Measurements from ENCODE around the gene ATP8B1.
"Not testable (repeated sequence)": the region's sequence is repeated elsewhere in the genome, so short reads cannot be mapped to it uniquely, and the experiment has no call there.

ATP8B1 gene

GRCh38 chr18:57660961-57661360 lies 142.2 kb downstream of the ATP8B1 start:
- no peak for DNase-seq (ENCODE audit: low read depth)

GRCh38 chr18:57659460-57660102 lies 143.5 kb downstream of the ATP8B1 start:
- no peak for DNase-seq (ENCODE audit: low read depth)

- no peak for DNase-seq (ENCODE audit: low read depth)
Measured at GRCh38 chr18:57657542-57657941, 145.6 kb downstream of the ATP8B1 start.

- no peak for DNase-seq (ENCODE audit: low read depth)
Measured at GRCh38 chr18:57655740-57656139, 147.4 kb downstream of the ATP8B1 start.

- no peak for DNase-seq (ENCODE audit: low read depth)
Measured at GRCh38 chr18:57651914-57652313, 151.2 kb downstream of the ATP8B1 start.

GRCh38 chr18:57649556-57650500 lies 153.3 kb downstream of the ATP8B1 start:
- peak; percentile 83 for DNase-seq (ENCODE audit: low read depth)

GRCh38 chr18:57648414-57648813 lies 154.7 kb downstream of the ATP8B1 start:
- no peak for DNase-seq (ENCODE audit: low read depth)

GRCh38 chr18:57644540-57644939 lies 158.6 kb downstream of the ATP8B1 start:
- no peak for DNase-seq (ENCODE audit: low read depth)

GRCh38 chr18:57643726-57644125 lies 159.4 kb downstream of the ATP8B1 start:
- not testable (repeated sequence) for DNase-seq (ENCODE audit: low read depth)

- not testable (repeated sequence) for DNase-seq (ENCODE audit: low read depth)
Measured at GRCh38 chr18:57642462-57642861, 160.7 kb downstream of the ATP8B1 start.

GRCh38 chr18:57640749-57641148 lies 162.4 kb downstream of the ATP8B1 start:
- DNase-seq (ENCODE audit: low read depth), result no peak

GRCh38 chr18:57640236-57640635 lies 162.9 kb downstream of the ATP8B1 start:
- DNase-seq (ENCODE audit: low read depth), result no peak

GRCh38 chr18:57635003-57635822 lies 167.9 kb downstream of the ATP8B1 start:
- peak; percentile 28 for DNase-seq (ENCODE audit: low read depth)

GRCh38 chr18:57631697-57632096 lies 171.4 kb downstream of the ATP8B1 start:
- DNase-seq (ENCODE audit: low read depth), result no peak

- no peak for DNase-seq (ENCODE audit: low read depth)
Measured at GRCh38 chr18:57630754-57631595, 172.1 kb downstream of the ATP8B1 start.

GRCh38 chr18:57630002-57630753 lies 172.9 kb downstream of the ATP8B1 start:
- DNase-seq (ENCODE audit: low read depth), result peak; percentile 91

GRCh38 chr18:57629422-57629821 lies 173.7 kb downstream of the ATP8B1 start:
- DNase-seq (ENCODE audit: low read depth), result no peak

- no peak for DNase-seq (ENCODE audit: low read depth)
Measured at GRCh38 chr18:57627488-57627887, 175.6 kb downstream of the ATP8B1 start.

- no peak for DNase-seq (ENCODE audit: low read depth)
Measured at GRCh38 chr18:57624988-57625387, 178.1 kb downstream of the ATP8B1 start.

- DNase-seq (ENCODE audit: low read depth), result no peak
Measured at GRCh38 chr18:57621246-57621604, 181.9 kb downstream of the ATP8B1 start.

- DNase-seq (ENCODE audit: low read depth), result no peak
Measured at GRCh38 chr18:57619876-57620275, 183.2 kb downstream of the ATP8B1 start.
